Caco-2 (cell line): Measurements from ENCODE around the gene LCAT. TPM values are rescaled to one million over a fixed set of nuclear protein-coding genes. Genes with fewer than 3 reads are reported as not detected.
"Not testable (repeated sequence)": the region's sequence is repeated elsewhere in the genome, so short reads cannot be mapped to it uniquely, and the experiment has no call there.

ENCODE experiments used
- BruUV-seq: library from RNA; stranded (reverse); fragments of 400-500 nt; replicated peaks from 2 replicates; lab custom pipeline; 2021; lab: Mats Ljungman, UMichigan
- CTCF ChIA-PET: fragments of 300-600 bp; sonication (Branson Sonifier 250); formaldehyde crosslinking; loops from one replicate; lab custom pipeline; 2022; ENCODE audit warnings: antibody characterized with exemption; lab: Charles Lee
- POLR2A ChIA-PET: fragments of 300-600 bp; sonication (Branson Sonifier 250); formaldehyde crosslinking; loops from one replicate; lab custom pipeline; 2022; ENCODE audit warnings: antibody characterized with exemption; lab: Charles Lee
- DNase-seq, 2 experiments: peaks; one replicate each; pipeline versions ENCODE4 v3.0.0 to v3.0.0-alpha.2; 2020 to 2022
- H3K27me3 ChIP-seq: replicated peaks from 2 replicates; pipeline ENCODE4 v1.6.0; 2011; ENCODE audit warnings: low read length; ENCODE audit not compliant: control insufficient read depth, insufficient read depth
- H3K36me3 ChIP-seq: 2 replicates; pipeline ENCODE4 v1.5.1; 2011; ENCODE audit warnings: low read length; ENCODE audit not compliant: control insufficient read depth, insufficient read depth
- H3K4me1 ChIP-seq: fragments of 250-450 bp; sonication (Bioruptor Pico); 2 replicates; pipeline ENCODE4 v1.5.1; 2020; ENCODE audit warnings: mild to moderate bottlenecking
- H3K4me3 ChIP-seq: 2 replicates; pipeline ENCODE4 v1.5.1; 2011; ENCODE audit warnings: low read depth, mild to moderate bottlenecking, control low read depth, low read length
- H3K9me3 ChIP-seq: fragments of 250-450 bp; sonication (Bioruptor Pico); 2 replicates; pipeline ENCODE4 v1.5.1; 2020; ENCODE audit warnings: mild to moderate bottlenecking, moderate library complexity
- H3K27ac Mint-ChIP-seq: one replicate; pipeline ENCODE4 v1.8.0; 2022; ENCODE audit warnings: mixed read lengths; ENCODE audit not compliant: unreplicated experiment
- H3K27me3 Mint-ChIP-seq: one replicate; pipeline ENCODE4 v1.8.0; 2022; ENCODE audit warnings: mixed read lengths; ENCODE audit not compliant: insufficient read depth, unreplicated experiment
- H3K36me3 Mint-ChIP-seq: one replicate; pipeline ENCODE4 v1.8.0; 2022; ENCODE audit warnings: mild to moderate bottlenecking, mixed read lengths; ENCODE audit not compliant: insufficient read depth, unreplicated experiment
- H3K4me1 Mint-ChIP-seq: one replicate; pipeline ENCODE4 v1.8.0; 2022; ENCODE audit warnings: low read depth, mixed read lengths; ENCODE audit not compliant: unreplicated experiment
- H3K4me3 Mint-ChIP-seq: one replicate; pipeline ENCODE4 v1.8.0; 2022; ENCODE audit warnings: mild to moderate bottlenecking, moderate library complexity, mixed read lengths; ENCODE audit not compliant: unreplicated experiment
- H3K9me3 Mint-ChIP-seq: one replicate; pipeline ENCODE4 v1.8.0; 2022; ENCODE audit warnings: mixed read lengths; ENCODE audit not compliant: unreplicated experiment
- CTCF ChIP-seq, 2 experiments: fragments of 200-600 bp in 1 of 2; IDR thresholded peaks; 1 replicate in 1 of 2; 2 replicates in 1 of 2; pipeline versions ENCODE4 v1.5.1 to v1.8.0; 2011 to 2022; ENCODE audit warnings: antibody characterized with exemption in 1 of 2, control low read depth in 1 of 2, inconsistent platforms in 1 of 2, low read depth in 1 of 2, low read length in 1 of 2, mild to moderate bottlenecking in 1 of 2, moderate library complexity in 1 of 2; ENCODE audit not compliant: insufficient read depth in 1 of 2, severe bottlenecking in 1 of 2, unreplicated experiment in 1 of 2
- intact Hi-C: fragments of 100-400 bp; cut with micrococcal nuclease; formaldehyde crosslinking; loops from one replicate; pipeline ENCODE4 v1.10.0; 2022; ENCODE audit not compliant: unreplicated experiment
- total RNA-seq: library from RNA; stranded (reverse); gene quantifications from 2 replicates; pipeline ENCODE4 v1.2.3, GENCODE V29; 2022

LCAT gene
- total RNA-seq, 1 experiment from 2014 or later, result 33.3 TPM

DNA sequence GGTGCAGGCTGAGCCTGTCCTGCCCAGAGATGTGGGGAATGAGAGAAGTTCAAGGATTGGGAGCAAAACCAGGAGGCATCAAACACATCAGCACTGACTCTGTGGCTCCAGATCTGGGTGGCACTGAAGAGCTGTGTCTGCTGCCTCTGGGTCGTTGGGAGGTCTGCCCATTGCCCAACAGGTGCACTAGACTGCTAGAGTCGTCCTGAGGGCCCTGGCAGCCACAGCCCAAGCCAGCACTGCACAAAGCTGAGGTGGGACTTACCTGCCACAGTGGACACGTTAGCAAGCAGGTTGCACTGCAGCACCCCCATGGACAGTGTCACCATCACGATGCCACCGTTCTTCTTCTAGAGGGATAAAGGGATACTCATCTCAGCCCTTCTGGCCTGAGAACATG, 33.1 kb upstream of the LCAT start:
- no peaks in the 10 kb centered on the region for H3K4me1 Mint-ChIP-seq
- no peaks in the 10 kb centered on the region for H3K27me3 ChIP-seq
- POLR2A ChIA-PET, result no interaction called here
- BruUV-seq, result no TSS peak
- H3K27ac Mint-ChIP-seq, result no peak overlapping the region
- CTCF ChIA-PET, result no interaction called here
- H3K4me3 Mint-ChIP-seq, result no peak overlapping the region
- H3K9me3 ChIP-seq, result no peaks in the 10 kb centered on the region
- H3K27me3 Mint-ChIP-seq, result no peaks in the 10 kb centered on the region
- no peaks in the 10 kb centered on the region for H3K36me3 ChIP-seq
- H3K9me3 Mint-ChIP-seq, result no peaks in the 10 kb centered on the region
- DNase-seq, result no peak
- H3K4me3 ChIP-seq, result no peak overlapping the region
- intact Hi-C loops, result no loop called here
- H3K36me3 Mint-ChIP-seq, result no peaks in the 10 kb centered on the region
- no peak for TF ChIP-seq CTCF (IDR thresholded peaks at IDR 0.05; ENCODE audit: insufficient read depth in 1 of 2, low read depth in 1 of 2, low read length in 1 of 2, severe bottlenecking in 1 of 2, unreplicated experiment in 1 of 2)
- H3K4me1 ChIP-seq, result no peaks in the 10 kb centered on the region

GRCh38 chr16:67976205-67976604, 32.3 kb upstream of the LCAT start:
- ChIA-PET POLR2A (interaction anchor here (0.6 kb wide), 1 partner anchor 65 kb away, joined by 3 read pairs; no protein-coding TSS in a partner anchor), CTCF (no interaction called here)
- Histone ChIP-seq H3K4me1 (no peaks in the 10 kb centered on the region), H3K27me3 (no peaks in the 10 kb centered on the region), H3K9me3 (no peaks in the 10 kb centered on the region), H3K4me3 (no peak overlapping the region), H3K36me3 (no peaks in the 10 kb centered on the region)
- no peak for DNase-seq
- H3K4me3 Mint-ChIP-seq, result no peak overlapping the region
- H3K9me3 Mint-ChIP-seq, result no peaks in the 10 kb centered on the region
- H3K27ac Mint-ChIP-seq, result no peak overlapping the region
- no peaks in the 10 kb centered on the region for H3K36me3 Mint-ChIP-seq
- no peaks in the 10 kb centered on the region for H3K27me3 Mint-ChIP-seq
- no peak for TF ChIP-seq CTCF (IDR thresholded peaks at IDR 0.05; ENCODE audit: insufficient read depth in 1 of 2, low read depth in 1 of 2, low read length in 1 of 2, severe bottlenecking in 1 of 2, unreplicated experiment in 1 of 2)
- BruUV-seq, result no TSS peak
- intact Hi-C loops, result no loop called here
- H3K4me1 Mint-ChIP-seq, result no peaks in the 10 kb centered on the region

- H3K27me3 ChIP-seq, result no peaks in the 10 kb centered on the region
- no peaks in the 10 kb centered on the region for H3K36me3 ChIP-seq
- Mint-ChIP-seq H3K4me1 (no peaks in the 10 kb centered on the region), H3K9me3 (no peaks in the 10 kb centered on the region), H3K36me3 (no peaks in the 10 kb centered on the region), H3K27me3 (no peaks in the 10 kb centered on the region), H3K27ac (no peak overlapping the region), H3K4me3 (no peak overlapping the region)
- ChIA-PET CTCF (no interaction called here), POLR2A (no interaction called here)
- no peak for DNase-seq
- TF ChIP-seq CTCF (IDR thresholded peaks at IDR 0.05; ENCODE audit: insufficient read depth in 1 of 2, low read depth in 1 of 2, low read length in 1 of 2, severe bottlenecking in 1 of 2, unreplicated experiment in 1 of 2), result no peak
- intact Hi-C loops, result no loop called here
- no peaks in the 10 kb centered on the region for H3K4me1 ChIP-seq
- no peak overlapping the region for H3K4me3 ChIP-seq
- no TSS peak for BruUV-seq
- no peaks in the 10 kb centered on the region for H3K9me3 ChIP-seq
Measured at GRCh38 chr16:67975321-67976105, 31.6 kb upstream of the LCAT start.

DNA sequence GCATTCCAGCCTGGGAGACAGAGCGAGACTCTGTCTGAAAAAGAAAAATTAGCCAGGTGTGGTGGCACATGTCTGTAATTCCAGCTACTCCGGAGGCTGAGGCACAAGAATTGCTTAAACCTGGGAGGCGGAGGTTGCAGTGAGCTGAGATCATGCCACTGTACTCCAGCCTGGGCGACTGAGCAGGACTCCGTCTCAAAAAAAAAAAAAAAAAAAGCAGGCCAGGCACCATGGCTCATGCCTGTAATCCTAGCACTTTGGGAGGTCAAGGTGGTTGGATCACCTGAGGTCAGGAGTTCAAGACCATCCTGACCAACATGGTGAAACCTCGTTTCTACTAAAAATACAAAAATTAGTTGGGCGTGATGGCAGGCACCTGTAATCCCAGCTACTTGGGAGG, 28.4 kb upstream of the LCAT start:
- H3K9me3 Mint-ChIP-seq, intact Hi-C loops: not testable (repeated sequence)

More for the DNA sequence above, 28.4 kb upstream of the LCAT start:
- H3K4me3 ChIP-seq, H3K27me3 Mint-ChIP-seq, DNase-seq, BruUV-seq, H3K9me3 ChIP-seq, H3K27ac Mint-ChIP-seq, POLR2A ChIA-PET, H3K27me3 ChIP-seq, H3K36me3 ChIP-seq, H3K4me3 Mint-ChIP-seq, H3K4me1 ChIP-seq: not testable (repeated sequence)
- CTCF ChIA-PET, result interaction anchor here (0.7 kb wide), 1 partner anchor 258 kb away, joined by 3 read pairs; no protein-coding TSS in a partner anchor
- Mint-ChIP-seq H3K36me3 (peaks cover 12% of the 10 kb centered on the region), H3K4me1 (peaks cover 11% of the 10 kb centered on the region)
